Measurements from ENCODE around the gene DDN. TPM values are rescaled to one million over a fixed set of nuclear protein-coding genes. Genes with fewer than 3 reads are reported as not detected.
A peak's percentile ranks its signal among the peaks of the same experiment; 100 is the strongest.

DDN gene
- total and polyA plus RNA-seq, 9 of the 15 experiments (the other 6 are each of a cell fraction or from before 2014, with no cell fraction given): 0.03 to 3.6 (median 1.6) TPM

- TF ChIP-seq EZH2 (IDR thresholded peaks at IDR 0.05; ENCODE audit: borderline replicate concordance, low read depth, low read length): no peak
- no peak for TF ChIP-seq ZNF717 (CRISPR knock-in tag; IDR thresholded peaks at IDR 0.05)
- no peak for TF ChIP-seq FOXP1 (CRISPR knock-in tag; IDR thresholded peaks at IDR 0.05)
- no peak for TF ChIP-seq FOXA3 (CRISPR knock-in tag; conservative IDR thresholded peaks at IDR 0.05 in 1 of 2, IDR thresholded peaks at IDR 0.05 in 1 of 2)
- no peak for TF ChIP-seq ARID1B (IDR thresholded peaks at IDR 0.05)
- TF ChIP-seq ZBTB49 (CRISPR knock-in tag; IDR thresholded peaks at IDR 0.05; ENCODE audit: borderline replicate concordance): no peak
- no peak for TF ChIP-seq CSDE1 (IDR thresholded peaks at IDR 0.05)
- no peak for TF ChIP-seq KLF1 (tag; IDR thresholded peaks at IDR 0.05)
- peak; percentile 47; the same call in 1 of the 2 replicates for TF ChIP-seq CREM (IDR thresholded peaks at IDR 0.05; ENCODE audit: low read depth)
- peak in 1 of 2 experiments; percentile 28; a peak in 1 of 4 replicates for TF ChIP-seq MNT (conservative IDR thresholded peaks at IDR 0.05)
- TF ChIP-seq ZFX (CRISPR knock-in tag; IDR thresholded peaks at IDR 0.05): no peak
Measured at GRCh38 chr12:49043856-49044258, 44.7 kb upstream of the DDN start (continued).

Data from K562 (cell line).